ENCODE data around the gene CARMIL1.

The CARMIL1 gene

GRCh38 chr6:25578538-25578937 is 299.4 kb downstream of the CARMIL1 start:
- Histone ChIP-seq H3K4me3 (ENCODE audit: low read depth, low read length) (no peak overlapping the region), H3K36me3 (no peaks in the 10 kb centered on the region), H3K27me3 (ENCODE audit: insufficient read depth, low read depth, severe bottlenecking) (no peaks in the 10 kb centered on the region), H3K27ac (no peak overlapping the region), H3K9me3 (ENCODE audit: severe bottlenecking) (no peaks in the 10 kb centered on the region)
- TF ChIP-seq CTCF (IDR thresholded peaks at IDR 0.05; ENCODE audit: low read depth, low read length) = no peak
- DNase-seq = no peak

GRCh38 chr6:25579391-25579883 is 300.3 kb downstream of the CARMIL1 start:
- no peaks in the 10 kb centered on the region for H3K36me3 ChIP-seq
- H3K27me3 ChIP-seq (ENCODE audit: insufficient read depth, low read depth, severe bottlenecking) = no peaks in the 10 kb centered on the region
- no peaks in the 10 kb centered on the region for H3K9me3 ChIP-seq (ENCODE audit: severe bottlenecking)
- no peak for TF ChIP-seq CTCF (IDR thresholded peaks at IDR 0.05; ENCODE audit: low read depth, low read length)
- H3K4me3 ChIP-seq (ENCODE audit: low read depth, low read length) = no peak overlapping the region
- DNase-seq = no peak
- no peak overlapping the region for H3K27ac ChIP-seq

- TF ChIP-seq CTCF (IDR thresholded peaks at IDR 0.05; ENCODE audit: low read depth, low read length) = no peak
- Histone ChIP-seq H3K27me3 (ENCODE audit: insufficient read depth, low read depth, severe bottlenecking) (no peaks in the 10 kb centered on the region), H3K4me3 (ENCODE audit: low read depth, low read length) (no peak overlapping the region), H3K9me3 (ENCODE audit: severe bottlenecking) (no peaks in the 10 kb centered on the region), H3K36me3 (no peaks in the 10 kb centered on the region), H3K27ac (no peak overlapping the region)
- no peak for DNase-seq
These were observed 300.8 kb downstream of the CARMIL1 start for GRCh38 chr6:25579902-25580495.

GRCh38 chr6:25582101-25582500 is 302.9 kb downstream of the CARMIL1 start:
- DNase-seq = no peak
- no peaks in the 10 kb centered on the region for H3K9me3 ChIP-seq (ENCODE audit: severe bottlenecking)

GRCh38 chr6:25583099-25583498 is 303.9 kb downstream of the CARMIL1 start:
- Histone ChIP-seq H3K4me3 (ENCODE audit: low read depth, low read length) (no peak overlapping the region), H3K27me3 (ENCODE audit: insufficient read depth, low read depth, severe bottlenecking) (no peaks in the 10 kb centered on the region), H3K36me3 (no peaks in the 10 kb centered on the region), H3K9me3 (ENCODE audit: severe bottlenecking) (no peaks in the 10 kb centered on the region), H3K27ac (no peak overlapping the region)
- DNase-seq = no peak
- no peak for TF ChIP-seq CTCF (IDR thresholded peaks at IDR 0.05; ENCODE audit: low read depth, low read length)

More at GRCh38 chr6:25582101-25582500, 302.9 kb downstream of the CARMIL1 start:
- H3K36me3 ChIP-seq = no peaks in the 10 kb centered on the region
- no peak for TF ChIP-seq CTCF (IDR thresholded peaks at IDR 0.05; ENCODE audit: low read depth, low read length)
- no peaks in the 10 kb centered on the region for H3K27me3 ChIP-seq (ENCODE audit: insufficient read depth, low read depth, severe bottlenecking)
- H3K27ac ChIP-seq = no peak overlapping the region
- no peak overlapping the region for H3K4me3 ChIP-seq (ENCODE audit: low read depth, low read length)

GRCh38 chr6:25583906-25584305 is 304.7 kb downstream of the CARMIL1 start:
- H3K27me3 ChIP-seq (ENCODE audit: insufficient read depth, low read depth, severe bottlenecking) = no peaks in the 10 kb centered on the region
- no peak for DNase-seq
- no peak overlapping the region for H3K4me3 ChIP-seq (ENCODE audit: low read depth, low read length)
- no peaks in the 10 kb centered on the region for H3K36me3 ChIP-seq
- H3K27ac ChIP-seq = no peak overlapping the region
- no peak for TF ChIP-seq CTCF (IDR thresholded peaks at IDR 0.05; ENCODE audit: low read depth, low read length)
- no peaks in the 10 kb centered on the region for H3K9me3 ChIP-seq (ENCODE audit: severe bottlenecking)
